ENCODE measurements around the gene RANBP2. TPM values are rescaled to one million over a fixed set of nuclear protein-coding genes. Genes with fewer than 3 reads are reported as not detected.
"Not testable (repeated sequence)": the region's sequence is repeated elsewhere in the genome, so short reads cannot be mapped to it uniquely, and the experiment has no call there.

Gene RANBP2
- total RNA-seq, 1 experiment from 2014 or later, result 91.4 TPM

GRCh38 chr2:108677239-108677744 lies 42.0 kb upstream of the RANBP2 start:
- not testable (repeated sequence) for H3K9me3 ChIP-seq (ENCODE audit: control insufficient read depth, low read depth, low read length); H3K27ac Mint-ChIP-seq; H3K79me1 ChIP-seq (ENCODE audit: insufficient read depth, low read depth, low read length, poor library complexity, severe bottlenecking); H3K4me1 Mint-ChIP-seq; H3K18ac ChIP-seq (ENCODE audit: insufficient read length, low read depth, low read length); H3K79me2 ChIP-seq (ENCODE audit: insufficient read depth, low read length); H3K23me2 ChIP-seq (ENCODE audit: insufficient read length, low read depth, low read length, poor library complexity, severe bottlenecking); H3K9ac ChIP-seq (ENCODE audit: extremely low read depth, insufficient read length, low read length); H3K4me1 ChIP-seq (ENCODE audit: insufficient read depth, low read length); H3K9me3 Mint-ChIP-seq; H3K27me3 Mint-ChIP-seq (ENCODE audit: low read depth); H4K8ac ChIP-seq (replicated peaks; ENCODE audit: insufficient read length, low read depth, low read length); H3K23ac ChIP-seq (ENCODE audit: insufficient read length, low read depth, low read length); H2BK5ac ChIP-seq (ENCODE audit: insufficient read length, low read length); H4K20me1 ChIP-seq (ENCODE audit: control insufficient read depth, insufficient read depth, insufficient read length); H3K4me2 ChIP-seq (ENCODE audit: insufficient read depth, insufficient read length, low read length); H2AK5ac ChIP-seq (ENCODE audit: insufficient read length, low read length); H2BK20ac ChIP-seq (ENCODE audit: low read depth, low read length, poor library complexity, severe bottlenecking); H3K14ac ChIP-seq (ENCODE audit: insufficient read depth, low read length); H2AFZ ChIP-seq (ENCODE audit: low read length); H3K27me3 ChIP-seq (ENCODE audit: insufficient read depth, low read length); H2BK15ac ChIP-seq (ENCODE audit: low read depth, low read length); H2BK120ac ChIP-seq (ENCODE audit: low read depth, low read length, poor library complexity, severe bottlenecking); H3K4ac ChIP-seq (ENCODE audit: low read depth, low read length); H3K27ac ChIP-seq (ENCODE audit: insufficient read length, low read depth, low read length); H3T11ph ChIP-seq (ENCODE audit: low read length); H4K91ac ChIP-seq (ENCODE audit: insufficient read length, low read depth, low read length); H4K5ac ChIP-seq (ENCODE audit: insufficient read length, low read depth, low read length); DNase-seq; H3K4me3 Mint-ChIP-seq; H2BK12ac ChIP-seq (ENCODE audit: insufficient read length, low read depth, low read length); H3K56ac ChIP-seq (ENCODE audit: insufficient read length, low read depth, low read length)
- H3K36me3 Mint-ChIP-seq (ENCODE audit: insufficient read depth in 1 of 3, low read depth in 3 of 3), result peaks cover 0 to 20% (median 10%) of the 10 kb centered on the region in 3 experiments; a peak in 6 of 7 replicates
- no CpG with 5 or more reads among the region's 4 CpGs for WGBS (ENCODE audit: extremely low coverage, insufficient read length, low lambda C conversion rate)

- not testable (repeated sequence) for DNase-seq; H2BK15ac ChIP-seq (ENCODE audit: low read depth, low read length); H2BK12ac ChIP-seq (ENCODE audit: insufficient read length, low read depth, low read length); H3K27me3 Mint-ChIP-seq (ENCODE audit: low read depth); H3K27ac ChIP-seq (ENCODE audit: insufficient read length, low read depth, low read length); H3K23ac ChIP-seq (ENCODE audit: insufficient read length, low read depth, low read length); H2BK5ac ChIP-seq (ENCODE audit: insufficient read length, low read length); H4K91ac ChIP-seq (ENCODE audit: insufficient read length, low read depth, low read length); H3K9me3 Mint-ChIP-seq; H3K9ac ChIP-seq (ENCODE audit: extremely low read depth, insufficient read length, low read length); H4K20me1 ChIP-seq (ENCODE audit: control insufficient read depth, insufficient read depth, insufficient read length); H3K4me2 ChIP-seq (ENCODE audit: insufficient read depth, insufficient read length, low read length); H2BK120ac ChIP-seq (ENCODE audit: low read depth, low read length, poor library complexity, severe bottlenecking); H3T11ph ChIP-seq (ENCODE audit: low read length); H3K18ac ChIP-seq (ENCODE audit: insufficient read length, low read depth, low read length); H3K9me3 ChIP-seq (ENCODE audit: control insufficient read depth, low read depth, low read length); H3K79me2 ChIP-seq (ENCODE audit: insufficient read depth, low read length); H4K5ac ChIP-seq (ENCODE audit: insufficient read length, low read depth, low read length); H3K23me2 ChIP-seq (ENCODE audit: insufficient read length, low read depth, low read length, poor library complexity, severe bottlenecking); H3K14ac ChIP-seq (ENCODE audit: insufficient read depth, low read length); H3K56ac ChIP-seq (ENCODE audit: insufficient read length, low read depth, low read length); H3K27me3 ChIP-seq (ENCODE audit: insufficient read depth, low read length); H2AK5ac ChIP-seq (ENCODE audit: insufficient read length, low read length); H3K4me3 Mint-ChIP-seq; H3K4me1 Mint-ChIP-seq; H4K8ac ChIP-seq (replicated peaks; ENCODE audit: insufficient read length, low read depth, low read length); H2BK20ac ChIP-seq (ENCODE audit: low read depth, low read length, poor library complexity, severe bottlenecking); H3K4ac ChIP-seq (ENCODE audit: low read depth, low read length); H3K27ac Mint-ChIP-seq; H2AFZ ChIP-seq (ENCODE audit: low read length); H3K4me1 ChIP-seq (ENCODE audit: insufficient read depth, low read length); H3K79me1 ChIP-seq (ENCODE audit: insufficient read depth, low read depth, low read length, poor library complexity, severe bottlenecking)
- peaks cover 0 to 17% (median 7%) of the 10 kb centered on the region in 3 experiments; a peak in 6 of 7 replicates for H3K36me3 Mint-ChIP-seq (ENCODE audit: insufficient read depth in 1 of 3, low read depth in 3 of 3)
- WGBS (ENCODE audit: extremely low coverage, insufficient read length, low lambda C conversion rate), result no CpG with 5 or more reads among the region's 4 CpGs
These were observed 41.1 kb upstream of the RANBP2 start for GRCh38 chr2:108678198-108678651.

All from H9 (cell line).